Measurements from ENCODE around the gene PCDHGA3. TPM values are rescaled to one million over a fixed set of nuclear protein-coding genes. Genes with fewer than 3 reads are reported as not detected.
"Not testable (repeated sequence)": the region's sequence is repeated elsewhere in the genome, so short reads cannot be mapped to it uniquely, and the experiment has no call there.

The PCDHGA3 gene
- total RNA-seq, 2 donors from 2014 or later = 7.0 to 8.9 TPM

- Histone ChIP-seq H3K4me3 (no peak overlapping the region), H3K9me3 (peaks cover 10 to 86% of the 10 kb centered on the region in 2 donors), H3K27me3 (no peaks in the 10 kb centered on the region), H3K36me3 (peaks cover 3% of the 10 kb centered on the region), H3K4me1 (no peaks in the 10 kb centered on the region), H3K27ac (no peak overlapping the region)
- DNase-seq (ENCODE audit: low spot score) = no peak
- TF ChIP-seq, protein P1, sequence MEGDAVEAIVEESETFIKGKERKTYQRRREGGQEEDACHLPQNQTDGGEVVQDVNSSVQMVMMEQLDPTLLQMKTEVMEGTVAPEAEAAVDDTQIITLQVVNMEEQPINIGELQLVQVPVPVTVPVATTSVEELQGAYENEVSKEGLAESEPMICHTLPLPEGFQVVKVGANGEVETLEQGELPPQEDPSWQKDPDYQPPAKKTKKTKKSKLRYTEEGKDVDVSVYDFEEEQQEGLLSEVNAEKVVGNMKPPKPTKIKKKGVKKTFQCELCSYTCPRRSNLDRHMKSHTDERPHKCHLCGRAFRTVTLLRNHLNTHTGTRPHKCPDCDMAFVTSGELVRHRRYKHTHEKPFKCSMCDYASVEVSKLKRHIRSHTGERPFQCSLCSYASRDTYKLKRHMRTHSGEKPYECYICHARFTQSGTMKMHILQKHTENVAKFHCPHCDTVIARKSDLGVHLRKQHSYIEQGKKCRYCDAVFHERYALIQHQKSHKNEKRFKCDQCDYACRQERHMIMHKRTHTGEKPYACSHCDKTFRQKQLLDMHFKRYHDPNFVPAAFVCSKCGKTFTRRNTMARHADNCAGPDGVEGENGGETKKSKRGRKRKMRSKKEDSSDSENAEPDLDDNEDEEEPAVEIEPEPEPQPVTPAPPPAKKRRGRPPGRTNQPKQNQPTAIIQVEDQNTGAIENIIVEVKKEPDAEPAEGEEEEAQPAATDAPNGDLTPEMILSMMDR (IDR thresholded peaks at IDR 0.05) = no peak
Observed at GRCh38 chr5:141393267-141393666, 49.6 kb downstream of the PCDHGA3 start.

- not testable (repeated sequence) for H3K27me3 ChIP-seq; H3K27ac ChIP-seq; H3K36me3 ChIP-seq; H3K4me1 ChIP-seq; DNase-seq (ENCODE audit: low spot score); H3K4me3 ChIP-seq
- H3K9me3 ChIP-seq = peaks cover 6 to 85% of the 10 kb centered on the region in 2 donors
Observed at GRCh38 chr5:141394401-141395187, 51.0 kb downstream of the PCDHGA3 start.

Other genes starting within 250 kb of the PCDHGA3 start
- gene PCDHB2, start 249.2 kb upstream of the PCDHGA3 start, total RNA-seq = 1 to 10 TPM; 1.8 to 2.2 TPM
- gene PCDHB3, start 243.4 kb upstream of the PCDHGA3 start, total RNA-seq = under 1 TPM; 0.63 to 0.83 TPM
- 1 to 10 TPM; 1.6 to 2.6 TPM for gene PCDHB4, start 222.0 kb upstream of the PCDHGA3 start, total RNA-seq
- gene PCDHB5, start 208.6 kb upstream of the PCDHGA3 start, total RNA-seq = 1 to 10 TPM; 3.8 to 4.3 TPM
- under 1 TPM; 0.12 to 0.33 TPM for gene PCDHB6, start 193.8 kb upstream of the PCDHGA3 start, total RNA-seq
- 1 to 10 TPM; 1.0 to 1.4 TPM for gene PCDHB7, start 171.2 kb upstream of the PCDHGA3 start, total RNA-seq
- 1 to 10 TPM in 1 of 2 donors, under 1 TPM in 1; 0.90 to 1.7 TPM for gene PCDHB8, start 166.0 kb upstream of the PCDHGA3 start, total RNA-seq
- 1 to 10 TPM; 5.3 TPM for gene PCDHB16, start 161.4 kb upstream of the PCDHGA3 start, total RNA-seq
- 1 to 10 TPM; 1.7 to 2.5 TPM for gene PCDHB9, start 156.7 kb upstream of the PCDHGA3 start, total RNA-seq
- 1 to 10 TPM; 2.0 to 2.5 TPM for gene PCDHB10, start 151.5 kb upstream of the PCDHGA3 start, total RNA-seq
- gene PCDHB11, start 144.2 kb upstream of the PCDHGA3 start, total RNA-seq = 1 to 10 TPM; 1.8 to 2.4 TPM
- 1 to 10 TPM; 1.8 to 2.3 TPM for gene PCDHB12, start 135.1 kb upstream of the PCDHGA3 start, total RNA-seq
- 1 to 10 TPM; 4.2 to 5.0 TPM for gene PCDHB13, start 129.9 kb upstream of the PCDHGA3 start, total RNA-seq
- 1 to 10 TPM; 4.3 to 5.1 TPM for gene PCDHB14, start 120.5 kb upstream of the PCDHGA3 start, total RNA-seq
- 1 to 10 TPM; 3.2 to 5.3 TPM for gene PCDHB15, start 98.4 kb upstream of the PCDHGA3 start, total RNA-seq
- not detected for gene SLC25A2, start 39.8 kb upstream of the PCDHGA3 start, total RNA-seq
- 10 to 100 TPM; 73.9 to 82.6 TPM for gene TAF7, start 23.0 kb upstream of the PCDHGA3 start, total RNA-seq
- gene PCDHGA1, start 13.3 kb upstream of the PCDHGA3 start, total RNA-seq = 1 to 10 TPM; 1.4 to 2.0 TPM
- gene PCDHGA2, start 5.1 kb upstream of the PCDHGA3 start, total RNA-seq = 1 to 10 TPM; 7.5 to 7.7 TPM
- gene PCDHGB1, start 6.3 kb downstream of the PCDHGA3 start, total RNA-seq = 1 to 10 TPM; 2.4 to 3.3 TPM
- gene PCDHGA4, start 11.2 kb downstream of the PCDHGA3 start, total RNA-seq = 1 to 10 TPM; 4.4 to 5.7 TPM
- 1 to 10 TPM; 5.2 to 6.7 TPM for gene PCDHGB2, start 16.2 kb downstream of the PCDHGA3 start, total RNA-seq
- gene PCDHGA5, start 20.3 kb downstream of the PCDHGA3 start, total RNA-seq = 1 to 10 TPM; 4.0 to 5.0 TPM
- 1 to 10 TPM; 5.4 to 7.2 TPM for gene PCDHGB3, start 26.4 kb downstream of the PCDHGA3 start, total RNA-seq
- 1 to 10 TPM; 4.7 to 5.3 TPM for gene PCDHGA6, start 30.1 kb downstream of the PCDHGA3 start, total RNA-seq
- gene PCDHGA7, start 38.9 kb downstream of the PCDHGA3 start, total RNA-seq = 1 to 10 TPM; 4.9 to 6.1 TPM
- 1 to 10 TPM; 6.3 to 6.4 TPM for gene PCDHGB4, start 43.9 kb downstream of the PCDHGA3 start, total RNA-seq
- 1 to 10 TPM; 5.0 to 5.7 TPM for gene PCDHGA8, start 48.8 kb downstream of the PCDHGA3 start, total RNA-seq
- gene PCDHGB5, start 54.1 kb downstream of the PCDHGA3 start, total RNA-seq = 1 to 10 TPM; 9.7 TPM
- 1 to 10 TPM; 3.7 to 5.2 TPM for gene PCDHGA9, start 58.9 kb downstream of the PCDHGA3 start, total RNA-seq
- 1 to 10 TPM; 5.0 to 7.1 TPM for gene PCDHGB6, start 64.2 kb downstream of the PCDHGA3 start, total RNA-seq
- 1 to 10 TPM; 3.1 to 4.8 TPM for gene PCDHGA10, start 69.2 kb downstream of the PCDHGA3 start, total RNA-seq
- 10 to 100 TPM in 1 of 2 donors, 1 to 10 TPM in 1; 6.0 to 10.5 TPM for gene PCDHGB7, start 73.8 kb downstream of the PCDHGA3 start, total RNA-seq
- gene PCDHGA11, start 77.2 kb downstream of the PCDHGA3 start, total RNA-seq = 1 to 10 TPM; 3.0 to 4.5 TPM
- gene PCDHGA12, start 86.7 kb downstream of the PCDHGA3 start, total RNA-seq = 1 to 10 TPM; 6.2 to 7.7 TPM
- gene PCDHGC3, start 132.1 kb downstream of the PCDHGA3 start, total RNA-seq = 10 to 100 TPM; 24.1 to 38.3 TPM
- gene PCDHGC4, start 141.2 kb downstream of the PCDHGA3 start, total RNA-seq = 1 to 10 TPM; 1.5 to 1.7 TPM
- gene PCDHGC5, start 145.3 kb downstream of the PCDHGA3 start, total RNA-seq = 1 to 10 TPM; 1.4 to 1.7 TPM